Vagina (tissue), 2 donors: ENCODE measurements around the gene POR. TPM values are rescaled to one million over a fixed set of nuclear protein-coding genes. Genes with fewer than 3 reads are reported as not detected.

Experiments used
- DNase-seq, 2 donors: peaks; one replicate each; pipeline ENCODE4 v3.0.0-alpha.2; 2017; ENCODE audit errors: extremely low spot score in 2 of 2
- H3K27ac ChIP-seq: fragments of 200-600 bp; sonication (generic); one replicate; pipeline ENCODE4 v1.5.1; 2019
- H3K27me3 ChIP-seq: fragments of 200-600 bp; sonication (generic); one replicate; pipeline ENCODE4 v1.5.1; 2019
- H3K36me3 ChIP-seq, 2 donors: fragments of 200-600 bp; sonication (generic); one replicate each; pipeline ENCODE4 v1.5.1; 2017 to 2019
- H3K4me1 ChIP-seq: fragments of 200-600 bp; sonication (generic); one replicate; pipeline ENCODE4 v1.5.1; 2019
- H3K4me3 ChIP-seq, 2 donors: fragments of 200-600 bp; sonication (generic); 1 replicate in 1 of 2; 2 replicates in 1 of 2; pipeline ENCODE4 v1.5.1; 2016 to 2019
- H3K9me3 ChIP-seq: fragments of 200-600 bp; sonication (generic); one replicate; pipeline ENCODE4 v1.5.1; 2019
- CTCF ChIP-seq, 3 experiments: fragments of 450-650 bp in 2 of 3; fragments of 200-600 bp in 1 of 3; sonication (generic) in 1 of 3; IDR thresholded peaks; one replicate each; pipeline ENCODE4 v1.5.1; 2017 to 2019; ENCODE audit warnings: antibody characterized with exemption in 3 of 3, mild to moderate bottlenecking in 2 of 3, moderate library complexity in 2 of 3
- POLR2A ChIP-seq, 2 donors: fragments of 450-650 bp; IDR thresholded peaks; one replicate each; pipeline ENCODE4 v1.6.1; 2017; ENCODE audit warnings: antibody characterized with exemption in 2 of 2, mild to moderate bottlenecking in 2 of 2, moderate library complexity in 2 of 2
- POLR2AphosphoS5 ChIP-seq, 2 donors: sonication (generic); formaldehyde crosslinking; IDR thresholded peaks; one replicate each; pipeline ENCODE4 v1.9.0; 2017; ENCODE audit warnings: antibody characterized with exemption in 2 of 2, mild to moderate bottlenecking in 2 of 2, low read depth in 1 of 2; ENCODE audit not compliant: insufficient read depth in 1 of 2
- intact Hi-C: fragments of 100-400 bp; cut with DNase I; formaldehyde crosslinking; loops from one replicate; pipeline ENCODE4 v1.15.1; 2023
- microRNA-seq: library from miRNA; unstranded; fragments of <30 nt; microRNA quantifications from one replicate; pipeline ENCODE4, GENCODE V29; 2017; ENCODE audit warnings: borderline number of aligned reads, borderline replicate concordance
- small RNA-seq: library from RNA; depleted of rRNA; stranded (forward); fragments of <200 nt; gene quantifications from one replicate; pipeline ENCODE3, GENCODE V24; 2016
- total RNA-seq: library from RNA; depleted of rRNA; stranded (reverse); fragments of >200 nt; gene quantifications from one replicate; pipeline ENCODE4 v1.2.3, GENCODE V29; 2016

POR gene
- total RNA-seq, 1 donor from 2014 or later: 94.3 TPM

DNA sequence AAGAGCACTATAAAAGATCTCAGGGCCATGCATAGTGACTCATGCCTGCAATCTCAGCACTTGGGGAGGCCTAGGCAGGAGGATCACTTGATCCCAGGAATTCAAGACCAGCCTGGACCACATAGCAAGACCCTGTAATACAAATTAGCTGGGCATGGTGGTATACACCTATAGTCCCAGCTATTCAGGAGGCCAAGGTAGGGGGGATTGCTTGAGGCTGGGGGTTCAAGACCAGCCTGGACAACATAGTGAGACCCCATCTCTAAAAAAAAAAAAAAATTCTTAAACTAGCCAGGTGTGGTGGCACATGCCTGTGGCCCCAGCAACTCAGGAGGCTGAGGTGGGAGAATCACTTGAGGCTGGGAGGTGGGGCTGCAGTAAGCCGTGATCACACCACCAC, 117.0 kb downstream of the POR start:
- Histone ChIP-seq H3K4me1 (no peaks in the 10 kb centered on the region), H3K9me3 (no peaks in the 10 kb centered on the region), H3K27me3 (no peaks in the 10 kb centered on the region), H3K4me3 (no peak overlapping the region), H3K36me3 (no peaks in the 10 kb centered on the region), H3K27ac (no peak overlapping the region)
- intact Hi-C loops: no loop called here
- DNase-seq: no peak
- no peak for TF ChIP-seq POLR2A (IDR thresholded peaks at IDR 0.05)
- no peak for TF ChIP-seq CTCF (IDR thresholded peaks at IDR 0.05)
- no peak for TF ChIP-seq POLR2AphosphoS5 (IDR thresholded peaks at IDR 0.05; ENCODE audit: insufficient read depth in 1 of 2, low read depth in 1 of 2)

Small RNAs within 50 kb of the gene (microRNA-seq; reads per million reads assigned to microRNA genes)
- gene MIR4651: not detected

Small RNAs within 50 kb of the gene (small RNA-seq; reads per million reads assigned to genes)
- 13.1 reads per million, percentile 94 among the genes with 10 or more reads in this experiment for gene SNORA14A

Other genes with a start within 250 kb of the POR start
- 17.7 TPM for gene HIP1, start 176.2 kb upstream of the POR start, total RNA-seq
- gene CCL26, start 142.9 kb upstream of the POR start, total RNA-seq: not detected
- not detected for gene CCL24, start 101.3 kb upstream of the POR start, total RNA-seq
- 34.1 TPM for gene RHBDD2, start 36.1 kb upstream of the POR start, total RNA-seq
- 45.9 TPM for gene TMEM120A, start 79.4 kb downstream of the POR start, total RNA-seq
- 27.3 TPM for gene STYXL1, start 132.8 kb downstream of the POR start, total RNA-seq
- gene MDH2, start 133.0 kb downstream of the POR start, total RNA-seq: 81.8 TPM